Natural killer cell (primary cell): ENCODE data around the gene CCL8. TPM values are rescaled to one million over a fixed set of nuclear protein-coding genes. Genes with fewer than 3 reads are reported as not detected.
A peak's percentile ranks its signal among the peaks of the same experiment; 100 is the strongest.
"Not testable (repeated sequence)": the region's sequence is repeated elsewhere in the genome, so short reads cannot be mapped to it uniquely, and the experiment has no call there.

Source experiments
- ATAC-seq, 3 donors: fragments of 150-1000 bp in 2 of 3; fragments of 200-7000 bp in 1 of 3; cut with Tn5 transposase; 1 replicate in 1 of 3; 2 replicates in 2 of 3; pipeline ENCODE4 v1.10.0; 2021; ENCODE audit warnings: mild to moderate bottlenecking in 2 of 3, moderate library complexity in 2 of 3
- DNase-seq, 2 donors: peaks; one replicate each; pipeline versions ENCODE4 v3.0.0 to v3.0.0-alpha.2; 2013 to 2021; ENCODE audit warnings: mixed read lengths in 1 of 2
- H3K27ac ChIP-seq: one replicate; pipeline ENCODE4 v1.5.1; 2013; ENCODE audit warnings: mild to moderate bottlenecking, low read length
- H3K27me3 ChIP-seq: one replicate; pipeline ENCODE4 v1.6.1; 2013; ENCODE audit warnings: low read length; ENCODE audit not compliant: control insufficient read depth, insufficient read depth
- H3K36me3 ChIP-seq: one replicate; pipeline ENCODE4 v1.6.1; 2013; ENCODE audit warnings: low read length; ENCODE audit not compliant: control insufficient read depth, insufficient read depth
- H3K4me1 ChIP-seq: one replicate; pipeline ENCODE4 v1.6.1; 2013; ENCODE audit warnings: low read length; ENCODE audit not compliant: control insufficient read depth, insufficient read depth
- H3K4me3 ChIP-seq: one replicate; pipeline ENCODE4 v1.5.1; 2013; ENCODE audit warnings: low read length
- H3K9me3 ChIP-seq: one replicate; pipeline ENCODE4 v1.6.1; 2013; ENCODE audit warnings: low read length; ENCODE audit not compliant: control insufficient read depth, insufficient read depth
- H3K27ac Mint-ChIP-seq, 2 donors: one replicate each; pipeline ENCODE4 v1.8.0; 2022; ENCODE audit warnings: mild to moderate bottlenecking in 2 of 2, mixed read lengths in 2 of 2, moderate library complexity in 1 of 2
- H3K27me3 Mint-ChIP-seq, 2 donors: one replicate each; pipeline ENCODE4 v1.8.0; 2022; ENCODE audit warnings: low read depth in 2 of 2, mixed read lengths in 2 of 2
- H3K36me3 Mint-ChIP-seq: one replicate; pipeline ENCODE4 v1.8.0; 2022; ENCODE audit warnings: mixed read lengths
- H3K4me1 Mint-ChIP-seq, 2 donors: one replicate each; pipeline ENCODE4 v1.8.0; 2022; ENCODE audit warnings: mixed read lengths in 2 of 2
- H3K4me3 Mint-ChIP-seq: one replicate; pipeline ENCODE4 v1.8.0; 2022; ENCODE audit warnings: mild to moderate bottlenecking, moderate library complexity, mixed read lengths
- H3K9me3 Mint-ChIP-seq, 2 donors: one replicate each; pipeline ENCODE4 v1.8.0; 2022; ENCODE audit warnings: mixed read lengths in 2 of 2
- WGBS: methylation state at CpG from one replicate; pipeline ENCODE4 v1.1.7; 2013; ENCODE audit warnings: missing lambda C conversion rate; ENCODE audit not compliant: insufficient coverage; 5-methylcytosine and 5-hydroxymethylcytosine counted together
- intact Hi-C: fragments of 100-400 bp; cut with micrococcal nuclease; formaldehyde crosslinking; loops from one replicate; pipeline ENCODE4 v1.14.2; 2022
- total RNA-seq, 4 donors: library from RNA; stranded (reverse); fragments of 120-200 nt in 1 of 4; gene quantifications; one replicate each; pipeline versions ENCODE4 v1.2.3 to v1.2.4, GENCODE V29; 2013 to 2022
- TF ChIP-seq, protein P1 (sequence below): fragments of 200-600 bp; IDR thresholded peaks from one replicate; pipeline ENCODE4 v1.8.0; 2022; ENCODE audit warnings: antibody characterized with exemption

The CCL8 gene
- total RNA-seq, 3 donors from 2014 or later (not counting 1 experiment from before 2014, with no cell fraction given), result not detected

DNA sequence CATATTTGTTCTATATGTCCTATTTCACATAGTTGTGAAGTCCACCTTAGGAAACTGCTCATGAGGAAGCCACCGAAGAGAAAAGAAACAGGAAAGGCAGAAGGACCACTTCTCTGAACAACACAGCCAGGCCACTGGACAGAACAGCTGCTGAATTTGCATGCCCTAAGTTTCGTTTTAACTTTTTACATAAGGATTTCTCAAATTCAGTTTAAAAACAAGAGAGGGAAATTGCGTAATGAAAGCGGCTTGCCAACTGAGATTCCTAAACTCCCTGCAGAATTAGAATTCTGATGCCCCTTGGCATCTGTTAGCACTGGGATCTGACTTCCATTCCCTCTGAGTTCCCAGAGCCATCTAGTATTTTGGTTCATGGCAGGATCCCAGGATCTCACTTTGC, 5.0 kb upstream of the CCL8 start:
- TF ChIP-seq, protein P1, sequence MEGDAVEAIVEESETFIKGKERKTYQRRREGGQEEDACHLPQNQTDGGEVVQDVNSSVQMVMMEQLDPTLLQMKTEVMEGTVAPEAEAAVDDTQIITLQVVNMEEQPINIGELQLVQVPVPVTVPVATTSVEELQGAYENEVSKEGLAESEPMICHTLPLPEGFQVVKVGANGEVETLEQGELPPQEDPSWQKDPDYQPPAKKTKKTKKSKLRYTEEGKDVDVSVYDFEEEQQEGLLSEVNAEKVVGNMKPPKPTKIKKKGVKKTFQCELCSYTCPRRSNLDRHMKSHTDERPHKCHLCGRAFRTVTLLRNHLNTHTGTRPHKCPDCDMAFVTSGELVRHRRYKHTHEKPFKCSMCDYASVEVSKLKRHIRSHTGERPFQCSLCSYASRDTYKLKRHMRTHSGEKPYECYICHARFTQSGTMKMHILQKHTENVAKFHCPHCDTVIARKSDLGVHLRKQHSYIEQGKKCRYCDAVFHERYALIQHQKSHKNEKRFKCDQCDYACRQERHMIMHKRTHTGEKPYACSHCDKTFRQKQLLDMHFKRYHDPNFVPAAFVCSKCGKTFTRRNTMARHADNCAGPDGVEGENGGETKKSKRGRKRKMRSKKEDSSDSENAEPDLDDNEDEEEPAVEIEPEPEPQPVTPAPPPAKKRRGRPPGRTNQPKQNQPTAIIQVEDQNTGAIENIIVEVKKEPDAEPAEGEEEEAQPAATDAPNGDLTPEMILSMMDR, result no peak
- Histone ChIP-seq H3K4me3 (no peak overlapping the region), H3K4me1 (no peaks in the 10 kb centered on the region), H3K9me3 (no peaks in the 10 kb centered on the region), H3K27me3 (no peaks in the 10 kb centered on the region), H3K36me3 (no peaks in the 10 kb centered on the region), H3K27ac (no peak overlapping the region)
- intact Hi-C loops, result no loop called here
- Mint-ChIP-seq H3K36me3 (no peaks in the 10 kb centered on the region), H3K27ac (no peak overlapping the region), H3K9me3 (no peaks in the 10 kb centered on the region), H3K27me3 (peaks cover 20 to 30% of the 10 kb centered on the region in 2 donors), H3K4me1 (no peaks in the 10 kb centered on the region), H3K4me3 (no peak overlapping the region)
- 33% methylated on average over 4 of the region's 4 CpGs for WGBS
- no peak for ATAC-seq
- no peak for DNase-seq

DNA sequence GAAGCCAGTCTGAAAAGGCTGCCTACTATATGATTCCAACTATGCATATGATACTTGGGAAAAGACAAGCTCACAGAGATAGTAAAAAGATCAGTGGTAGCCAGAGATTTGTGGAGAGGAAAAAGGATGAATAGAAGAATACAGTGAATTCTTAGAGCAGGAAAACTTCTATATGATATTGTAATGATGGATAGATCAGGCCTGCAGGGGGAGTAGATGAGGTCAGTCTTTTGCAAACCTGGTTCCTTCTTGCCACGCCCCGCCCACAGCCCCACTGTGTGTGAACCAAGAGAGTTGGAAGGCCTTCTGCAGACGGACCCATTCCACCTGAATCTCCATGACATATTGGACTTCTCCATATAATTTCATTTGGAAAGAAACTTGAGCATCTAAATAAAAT, 761 bp upstream of the CCL8 start:
- no peaks in the 10 kb centered on the region for H3K9me3 Mint-ChIP-seq
- no peak for DNase-seq
- H3K36me3 Mint-ChIP-seq, result no peaks in the 10 kb centered on the region
- H3K4me3 Mint-ChIP-seq, result no peak overlapping the region
- Histone ChIP-seq H3K4me3 (no peak overlapping the region), H3K4me1 (no peaks in the 10 kb centered on the region), H3K27ac (no peak overlapping the region), H3K9me3 (no peaks in the 10 kb centered on the region), H3K36me3 (no peaks in the 10 kb centered on the region), H3K27me3 (no peaks in the 10 kb centered on the region)
- WGBS, result 67% methylated on average over 3 of the region's 3 CpGs
- intact Hi-C loops, result no loop called here
- no peak overlapping the region for H3K27ac Mint-ChIP-seq
- ATAC-seq, result peak in 1 of 3 donors; percentile 41
- no peaks in the 10 kb centered on the region for H3K4me1 Mint-ChIP-seq
- TF ChIP-seq, protein P1, result no peak
- H3K27me3 Mint-ChIP-seq, result peaks cover 18 to 37% of the 10 kb centered on the region in 2 donors

DNA sequence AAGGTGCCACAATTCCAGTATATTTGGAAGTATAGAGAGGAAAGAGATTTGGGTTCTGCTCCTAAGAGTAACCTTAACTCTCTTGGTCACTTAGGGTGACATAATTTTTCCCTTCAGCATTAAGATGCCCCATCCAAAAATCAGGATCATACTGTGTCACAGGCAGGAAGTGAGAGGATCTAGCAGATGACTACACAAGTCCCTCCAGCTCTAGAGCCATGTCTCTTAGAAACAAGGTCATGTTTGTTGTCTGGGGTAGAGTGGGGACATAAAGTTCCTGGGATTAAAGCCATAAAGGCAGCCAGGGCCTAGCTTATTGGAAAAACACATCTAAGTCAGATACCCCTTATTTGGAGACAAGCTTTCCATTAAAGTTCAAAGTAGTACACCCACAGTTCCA, 2.7 kb downstream of the CCL8 start:
- H3K27me3 Mint-ChIP-seq, result peaks cover 15 to 32% of the 10 kb centered on the region in 2 donors
- Histone ChIP-seq H3K4me1 (no peaks in the 10 kb centered on the region), H3K36me3 (no peaks in the 10 kb centered on the region), H3K27me3 (no peaks in the 10 kb centered on the region), H3K9me3 (no peaks in the 10 kb centered on the region), H3K27ac (no peak overlapping the region), H3K4me3 (no peak overlapping the region)
- intact Hi-C loops, result no loop called here
- peaks cover 13% of the 10 kb centered on the region for H3K36me3 Mint-ChIP-seq
- no peak overlapping the region for H3K27ac Mint-ChIP-seq
- peaks cover 0 to 9% of the 10 kb centered on the region in 2 donors for H3K9me3 Mint-ChIP-seq
- H3K4me3 Mint-ChIP-seq, result no peak overlapping the region
- ATAC-seq (no peak), DNase-seq (no peak)
- H3K4me1 Mint-ChIP-seq, result no peaks in the 10 kb centered on the region
- TF ChIP-seq, protein P1, result no peak

DNA sequence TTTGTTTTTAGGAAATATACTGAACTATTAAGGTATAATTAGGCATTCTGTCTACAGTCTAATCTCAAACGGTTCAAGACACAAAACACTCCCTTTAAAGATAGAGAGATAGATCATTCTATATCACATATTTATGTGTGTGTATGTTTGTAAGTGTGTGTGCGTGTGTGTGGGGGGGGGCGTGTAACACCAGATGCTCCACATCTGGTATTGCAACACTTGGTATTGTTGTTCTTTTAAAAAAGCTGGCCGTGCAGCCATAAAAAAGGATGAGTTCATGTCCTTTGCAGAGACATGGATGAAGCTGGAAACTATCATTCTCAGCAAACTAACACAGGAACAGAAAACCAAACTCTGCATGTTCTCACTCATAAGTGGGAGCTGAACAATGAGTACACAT, 8.3 kb downstream of the CCL8 start:
- WGBS, result 91% methylated on average over 3 of the region's 4 CpGs
- H3K9me3 Mint-ChIP-seq, H3K27me3 ChIP-seq, H3K27ac ChIP-seq, H3K4me3 ChIP-seq, H3K9me3 ChIP-seq, H3K36me3 ChIP-seq, intact Hi-C loops, DNase-seq, H3K4me3 Mint-ChIP-seq, H3K4me1 ChIP-seq, H3K27ac Mint-ChIP-seq, ATAC-seq, H3K4me1 Mint-ChIP-seq: not testable (repeated sequence)
- Mint-ChIP-seq H3K27me3 (peaks cover 13 to 50% of the 10 kb centered on the region in 2 donors), H3K36me3 (peaks cover 13% of the 10 kb centered on the region)
